ENCODE data around the gene NR2C1.

- TF ChIP-seq EZH2phosphoT487 (IDR thresholded peaks at IDR 0.05; ENCODE audit: low read depth) (no peak), CTCF (IDR thresholded peaks at IDR 0.05; ENCODE audit: low read depth, low read length) (no peak)
Observed at GRCh38 chr12:95115641-95116040, 42.2 kb upstream of the NR2C1 start.
